Mesothelial cell of epicardium (in vitro differentiated cells): ENCODE measurements around the gene PLSCR5. TPM values are rescaled to one million over a fixed set of nuclear protein-coding genes. Genes with fewer than 3 reads are reported as not detected.

Source experiments
- DNase-seq, 2 experiments: peaks; one replicate each; pipeline ENCODE4 v3.0.0; 2021; ENCODE audit warnings: low spot score in 2 of 2; ENCODE audit not compliant: unreplicated experiment in 2 of 2
- H3K27ac Mint-ChIP-seq: 2 replicates; pipeline ENCODE4 v1.8.0; 2021; ENCODE audit warnings: mixed read lengths
- H3K27me3 Mint-ChIP-seq: 2 replicates; pipeline ENCODE4 v1.8.0; 2021; ENCODE audit warnings: low read depth, mixed read lengths
- H3K36me3 Mint-ChIP-seq: 2 replicates; pipeline ENCODE4 v1.8.0; 2021; ENCODE audit warnings: mixed read lengths
- H3K4me1 Mint-ChIP-seq: 2 replicates; pipeline ENCODE4 v1.8.0; 2021; ENCODE audit warnings: mixed read lengths
- H3K4me3 Mint-ChIP-seq: 2 replicates; pipeline ENCODE4 v1.8.0; 2021; ENCODE audit warnings: mild to moderate bottlenecking, moderate library complexity, mixed read lengths
- H3K9me3 Mint-ChIP-seq: 2 replicates; pipeline ENCODE4 v1.8.0; 2021; ENCODE audit warnings: mixed read lengths
- CTCF ChIP-seq: fragments of 200-600 bp; sonication (generic); IDR thresholded peaks from one replicate; pipeline ENCODE4 v1.5.0; 2021; ENCODE audit warnings: antibody characterized with exemption; ENCODE audit not compliant: unreplicated experiment
- total RNA-seq: library from RNA; stranded (reverse); gene quantifications from 3 replicates; pipeline ENCODE4 v1.2.1, GENCODE V29; 2021

PLSCR5 gene
- total RNA-seq, 1 donor from 2014 or later, result not detected

GRCh38 chr3:146543461-146544001 lies 61.6 kb downstream of the PLSCR5 start:
- Mint-ChIP-seq H3K4me3 (peak overlapping the region; percentile 94), H3K4me1 (peaks cover 32% of the 10 kb centered on the region), H3K27ac (peak overlapping the region; percentile 96), H3K36me3 (peaks cover 8% of the 10 kb centered on the region), H3K9me3 (no peaks in the 10 kb centered on the region), H3K27me3 (no peaks in the 10 kb centered on the region)
- no peak for DNase-seq
- no peak for TF ChIP-seq CTCF

GRCh38 chr3:146542978-146543377 lies 62.2 kb downstream of the PLSCR5 start:
- DNase-seq, result no peak
- Mint-ChIP-seq H3K9me3 (no peaks in the 10 kb centered on the region), H3K4me1 (peaks cover 32% of the 10 kb centered on the region), H3K4me3 (peak overlapping the region; percentile 94), H3K27ac (peak overlapping the region; percentile 96), H3K36me3 (peaks cover 8% of the 10 kb centered on the region), H3K27me3 (no peaks in the 10 kb centered on the region)
- TF ChIP-seq CTCF, result no peak

GRCh38 chr3:146542179-146542578 lies 63.0 kb downstream of the PLSCR5 start:
- H3K4me3 Mint-ChIP-seq, result peak overlapping the region; percentile 54
- peaks cover 36% of the 10 kb centered on the region for H3K4me1 Mint-ChIP-seq
- no peak for DNase-seq
- H3K27me3 Mint-ChIP-seq, result no peaks in the 10 kb centered on the region
- H3K27ac Mint-ChIP-seq, result peak overlapping the region; percentile 73
- no peak for TF ChIP-seq CTCF
- H3K9me3 Mint-ChIP-seq, result no peaks in the 10 kb centered on the region
- H3K36me3 Mint-ChIP-seq, result peaks cover 13% of the 10 kb centered on the region

- Mint-ChIP-seq H3K36me3 (peaks cover 14% of the 10 kb centered on the region), H3K4me3 (no peak overlapping the region), H3K9me3 (no peaks in the 10 kb centered on the region), H3K27me3 (no peaks in the 10 kb centered on the region), H3K27ac (peak overlapping the region; percentile 80), H3K4me1 (peaks cover 45% of the 10 kb centered on the region)
- no peak for DNase-seq
- TF ChIP-seq CTCF, result no peak
Observed at GRCh38 chr3:146540978-146541377, 64.2 kb downstream of the PLSCR5 start.

- H3K27ac Mint-ChIP-seq, result peak overlapping the region; percentile 80
- H3K36me3 Mint-ChIP-seq, result peaks cover 14% of the 10 kb centered on the region
- H3K27me3 Mint-ChIP-seq, result no peaks in the 10 kb centered on the region
- peaks cover 43% of the 10 kb centered on the region for H3K4me1 Mint-ChIP-seq
- H3K4me3 Mint-ChIP-seq, result no peak overlapping the region
- TF ChIP-seq CTCF, result no peak
- H3K9me3 Mint-ChIP-seq, result no peaks in the 10 kb centered on the region
- DNase-seq, result no peak
Observed at GRCh38 chr3:146540236-146540635, 64.9 kb downstream of the PLSCR5 start.

GRCh38 chr3:146539315-146539714 lies 65.8 kb downstream of the PLSCR5 start:
- Mint-ChIP-seq H3K4me3 (no peak overlapping the region), H3K9me3 (no peaks in the 10 kb centered on the region), H3K27ac (no peak overlapping the region), H3K27me3 (no peaks in the 10 kb centered on the region), H3K4me1 (peaks cover 48% of the 10 kb centered on the region), H3K36me3 (peaks cover 16% of the 10 kb centered on the region)
- no peak for TF ChIP-seq CTCF
- no peak for DNase-seq
